NB4 (cell line): ENCODE results near the gene PCAT7.
A peak's percentile ranks its signal among the peaks of the same experiment; 100 is the strongest.
"Not testable (repeated sequence)": the region's sequence is repeated elsewhere in the genome, so short reads cannot be mapped to it uniquely, and the experiment has no call there.

Source experiments
- DNase-seq: peaks from one replicate; pipeline ENCODE4 v3.0.0; 2010; ENCODE audit warnings: low read depth
- H3K4me3 ChIP-seq: one replicate; pipeline ENCODE4 v1.5.1; 2011; ENCODE audit warnings: mild to moderate bottlenecking, low read depth, low read length, moderate library complexity
- MYC ChIP-seq: IDR thresholded peaks from 2 replicates; pipeline ENCODE4 v1.6.1; 2011; ENCODE audit warnings: low read depth, low read length
- POLR2A ChIP-seq: IDR thresholded peaks from 2 replicates; pipeline ENCODE4 v1.6.1; 2011; ENCODE audit warnings: mild to moderate bottlenecking; ENCODE audit not compliant: insufficient read length; ENCODE audit errors: extremely low read depth
- TF ChIP-seq, protein P1 (sequence below): IDR thresholded peaks from 2 replicates; pipeline ENCODE4 v1.6.1; 2011; ENCODE audit warnings: low read depth, low read length
- TF ChIP-seq, protein P2 (sequence below): IDR thresholded peaks from one replicate; pipeline ENCODE4 v1.5.1; 2012; ENCODE audit warnings: low read depth, low read length

PCAT7 gene

DNA sequence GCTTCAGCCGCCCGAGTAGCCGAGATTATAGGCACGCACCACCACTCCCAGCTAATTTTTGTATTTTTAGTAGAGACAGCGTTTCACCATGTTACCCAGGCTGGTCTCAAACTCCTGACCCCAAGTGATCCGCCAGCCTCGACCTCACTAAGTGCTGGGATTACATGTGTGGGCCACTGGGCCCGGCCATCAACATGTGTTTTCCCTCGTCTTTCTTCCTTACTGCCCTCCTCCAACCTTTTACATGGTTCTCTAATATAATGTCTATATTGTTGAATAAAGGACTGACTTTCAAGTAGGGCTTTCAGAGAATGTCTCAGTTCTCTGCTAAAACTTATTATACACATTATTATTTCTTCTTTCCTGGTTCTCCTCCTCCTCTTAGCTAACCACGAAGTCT lies 21.3 kb upstream of the PCAT7 start:
- DNase-seq = no peak
- TF ChIP-seq POLR2A = no peak
- no peak for TF ChIP-seq MYC
- TF ChIP-seq, protein P1, sequence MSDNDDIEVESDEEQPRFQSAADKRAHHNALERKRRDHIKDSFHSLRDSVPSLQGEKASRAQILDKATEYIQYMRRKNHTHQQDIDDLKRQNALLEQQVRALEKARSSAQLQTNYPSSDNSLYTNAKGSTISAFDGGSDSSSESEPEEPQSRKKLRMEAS = no peak
- TF ChIP-seq, protein P2, sequence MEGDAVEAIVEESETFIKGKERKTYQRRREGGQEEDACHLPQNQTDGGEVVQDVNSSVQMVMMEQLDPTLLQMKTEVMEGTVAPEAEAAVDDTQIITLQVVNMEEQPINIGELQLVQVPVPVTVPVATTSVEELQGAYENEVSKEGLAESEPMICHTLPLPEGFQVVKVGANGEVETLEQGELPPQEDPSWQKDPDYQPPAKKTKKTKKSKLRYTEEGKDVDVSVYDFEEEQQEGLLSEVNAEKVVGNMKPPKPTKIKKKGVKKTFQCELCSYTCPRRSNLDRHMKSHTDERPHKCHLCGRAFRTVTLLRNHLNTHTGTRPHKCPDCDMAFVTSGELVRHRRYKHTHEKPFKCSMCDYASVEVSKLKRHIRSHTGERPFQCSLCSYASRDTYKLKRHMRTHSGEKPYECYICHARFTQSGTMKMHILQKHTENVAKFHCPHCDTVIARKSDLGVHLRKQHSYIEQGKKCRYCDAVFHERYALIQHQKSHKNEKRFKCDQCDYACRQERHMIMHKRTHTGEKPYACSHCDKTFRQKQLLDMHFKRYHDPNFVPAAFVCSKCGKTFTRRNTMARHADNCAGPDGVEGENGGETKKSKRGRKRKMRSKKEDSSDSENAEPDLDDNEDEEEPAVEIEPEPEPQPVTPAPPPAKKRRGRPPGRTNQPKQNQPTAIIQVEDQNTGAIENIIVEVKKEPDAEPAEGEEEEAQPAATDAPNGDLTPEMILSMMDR = no peak
- H3K4me3 ChIP-seq = no peak overlapping the region

DNA sequence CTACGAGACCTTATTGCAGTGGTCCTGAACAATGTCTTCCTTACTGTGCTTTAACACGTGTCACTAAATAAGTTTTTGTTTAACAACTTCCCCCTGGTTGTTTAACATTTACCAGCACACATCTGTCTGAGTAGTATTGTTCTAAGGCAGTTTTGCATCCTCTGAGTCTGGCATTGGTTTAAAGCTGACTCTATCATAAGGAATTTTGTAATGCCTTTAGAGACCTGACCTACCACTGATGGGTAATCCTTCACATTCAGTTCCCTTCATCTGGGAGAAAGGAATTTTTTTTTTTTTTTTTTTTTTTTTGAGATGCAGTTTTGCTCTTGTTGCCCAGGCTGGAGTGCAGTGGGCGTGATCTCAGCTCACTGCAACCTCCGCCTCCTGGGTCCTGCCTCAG lies 20.0 kb upstream of the PCAT7 start:
- no peak overlapping the region for H3K4me3 ChIP-seq
- TF ChIP-seq POLR2A (no peak), MYC (no peak)
- TF ChIP-seq, protein P2 = no peak
- TF ChIP-seq, protein P1 = no peak
- no peak for DNase-seq

DNA sequence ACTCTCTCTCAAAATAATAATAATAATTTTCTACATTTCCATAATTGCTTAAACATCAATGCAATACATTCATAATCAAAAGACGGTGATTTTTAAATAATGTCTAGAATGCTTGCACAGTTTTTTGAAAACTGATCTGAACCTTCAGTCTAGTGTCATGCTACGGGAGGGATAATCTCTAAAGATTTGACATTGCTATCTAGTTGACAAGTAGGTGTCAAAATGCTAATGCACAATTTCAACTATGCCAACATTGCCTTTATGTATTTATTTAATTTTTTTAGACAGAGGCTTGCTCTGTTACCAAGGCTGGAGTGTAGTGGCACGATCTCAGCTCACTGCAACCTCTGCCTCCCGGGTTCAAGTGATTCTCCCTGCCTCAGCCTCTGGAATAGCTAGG lies 16.0 kb upstream of the PCAT7 start:
- no peak for DNase-seq
- no peak overlapping the region for H3K4me3 ChIP-seq
- TF ChIP-seq MYC = no peak

DNA sequence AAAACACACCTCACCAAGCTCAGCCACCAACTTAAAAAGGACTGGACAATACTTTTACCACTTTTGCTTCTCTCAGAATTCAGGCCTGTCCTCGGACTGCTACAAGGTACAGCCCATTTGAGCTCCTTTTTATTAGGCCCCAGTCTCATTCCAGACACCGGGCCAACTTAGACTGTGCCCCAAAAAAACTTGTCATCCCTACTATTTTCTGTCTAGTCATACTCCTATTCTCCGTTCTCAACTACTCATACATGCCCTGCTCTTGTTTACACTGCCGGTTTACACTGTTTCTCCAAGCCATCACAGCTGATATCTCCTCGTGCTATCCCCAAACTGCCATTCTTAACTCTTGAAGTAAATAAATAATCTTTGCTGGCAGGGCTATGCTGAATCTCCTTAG lies 10.5 kb upstream of the PCAT7 start:
- not testable (repeated sequence) for DNase-seq, H3K4me3 ChIP-seq

DNA sequence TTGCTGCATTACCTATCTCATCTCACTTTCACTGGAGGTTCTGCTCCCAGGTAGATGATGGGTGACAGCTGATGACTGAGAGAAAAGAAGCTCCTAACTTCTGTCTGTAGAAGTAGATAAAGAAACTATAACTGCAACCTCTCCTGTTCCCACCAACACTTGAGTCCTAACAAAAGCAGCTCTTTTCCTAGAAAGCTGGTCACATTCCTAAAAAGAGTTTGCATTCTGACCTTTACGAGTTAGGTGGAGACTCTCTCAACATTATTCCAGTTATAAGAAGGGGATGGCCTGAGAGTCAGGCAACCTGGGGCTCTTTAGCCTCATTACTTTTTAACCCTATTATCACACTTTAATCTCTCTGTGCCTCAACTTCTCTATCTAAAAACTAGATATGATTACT lies 8.9 kb upstream of the PCAT7 start:
- no peak for DNase-seq
- no peak overlapping the region for H3K4me3 ChIP-seq
- TF ChIP-seq, protein P2 = no peak
- TF ChIP-seq MYC = no peak
- no peak for TF ChIP-seq POLR2A

DNA sequence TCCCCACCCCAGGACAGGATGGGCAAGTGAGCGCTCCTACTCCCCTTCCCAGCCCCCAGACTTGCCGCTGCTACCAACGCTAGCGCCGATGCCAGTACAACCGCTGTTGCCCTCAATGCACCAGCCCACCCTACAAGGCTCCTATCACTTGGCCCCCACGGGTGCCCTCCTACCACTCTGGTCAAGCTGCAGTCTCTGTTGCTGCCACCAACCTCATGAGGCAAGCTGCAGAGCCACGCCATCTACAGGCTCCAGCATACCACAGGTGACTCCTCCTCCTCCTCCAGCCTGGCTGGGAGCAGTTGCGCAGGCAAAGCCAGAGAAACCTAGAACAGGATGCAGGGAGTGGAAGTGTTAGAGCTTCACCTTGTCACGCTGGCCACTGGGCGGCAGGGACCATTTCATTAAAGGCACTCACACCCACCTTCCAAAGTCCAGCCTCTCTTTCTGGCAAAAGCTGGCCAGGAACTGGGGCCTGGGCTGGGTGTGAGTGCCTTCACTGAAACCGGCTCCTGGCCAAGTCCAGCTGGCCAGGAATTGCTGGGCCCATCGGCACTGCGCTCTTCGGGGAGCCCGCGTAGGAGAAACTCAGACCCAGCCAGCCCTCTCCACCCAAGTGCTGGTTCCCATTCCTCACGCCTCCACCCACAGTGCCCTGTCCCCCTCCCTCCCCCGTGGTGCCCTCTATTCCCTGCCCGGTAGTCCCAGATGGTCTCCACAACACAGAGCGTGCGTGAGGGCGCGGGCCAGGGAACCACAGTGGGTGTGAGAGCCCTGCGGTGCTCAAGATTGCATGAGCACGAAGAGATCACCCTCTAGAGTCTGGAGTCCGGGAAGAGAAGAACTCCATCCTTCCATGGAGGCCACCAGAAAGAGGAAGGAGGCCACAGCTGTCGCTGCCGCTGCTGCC lies 1.6 kb upstream of the PCAT7 start:
- H3K4me3 ChIP-seq = no peak overlapping the region
- TF ChIP-seq MYC (no peak), POLR2A (no peak)
- TF ChIP-seq, protein P2 = no peak
- TF ChIP-seq, protein P1 = no peak
- peak; percentile 34 for DNase-seq

DNA sequence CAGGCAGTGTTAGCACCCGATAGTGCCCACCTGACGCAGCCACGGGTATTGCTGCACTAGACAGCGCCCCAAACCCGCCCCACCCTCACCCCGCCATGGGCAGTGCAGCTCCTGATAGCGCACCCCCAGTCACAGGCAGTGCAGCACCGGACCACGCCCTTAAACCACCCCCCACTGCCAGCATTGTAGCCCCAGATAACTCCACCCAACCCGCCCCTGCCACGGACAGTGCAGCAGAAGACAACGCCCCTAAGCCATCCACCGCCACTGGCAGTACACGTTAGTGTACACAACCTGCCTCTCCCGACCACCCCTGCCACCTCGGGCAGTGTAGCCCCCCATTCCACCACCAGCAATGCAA lies 825 bp upstream of the PCAT7 start:
- H3K4me3 ChIP-seq = no peak overlapping the region
- DNase-seq = no peak
- TF ChIP-seq, protein P1 = no peak
- no peak for TF ChIP-seq POLR2A
- TF ChIP-seq MYC = no peak

DNA sequence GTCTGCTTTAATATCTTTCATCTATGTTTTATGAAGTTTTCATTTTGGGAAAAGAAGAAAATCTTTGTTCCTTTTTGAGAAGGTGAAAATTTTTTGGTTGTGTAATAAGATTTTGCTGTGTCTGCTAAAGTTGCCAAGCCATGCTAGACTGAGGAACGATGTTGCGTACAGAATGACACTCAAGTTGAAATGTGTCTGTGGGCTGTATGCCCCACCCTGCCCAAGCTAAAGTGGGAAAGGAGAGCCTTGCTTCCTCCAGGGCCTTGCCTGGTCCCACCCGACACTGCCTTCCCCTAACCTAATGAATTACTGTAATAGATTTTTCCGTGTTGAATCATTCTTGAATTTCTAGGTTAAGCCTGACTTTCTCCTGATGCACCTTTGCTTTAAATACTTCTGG lies 2.5 kb downstream of the PCAT7 start:
- DNase-seq = no peak
- no peak overlapping the region for H3K4me3 ChIP-seq
- no peak for TF ChIP-seq MYC
- TF ChIP-seq, protein P1 = no peak
